ENCODE measurements around the gene RAB17.

- TF ChIP-seq CTCF (IDR thresholded peaks at IDR 0.05) (no peak), REST (IDR thresholded peaks at IDR 0.05; ENCODE audit: insufficient read depth in 1 of 2, low read depth in 2 of 2, low read length in 1 of 2) (no peak), POLR2AphosphoS5 (IDR thresholded peaks at IDR 0.05; ENCODE audit: low read depth, low read length) (no peak), TCF7L2 (IDR thresholded peaks at IDR 0.05; ENCODE audit: low read depth, low read length) (no peak)
Observed at GRCh38 chr2:237572742-237573101, 17.8 kb downstream of the RAB17 start.
